Measurements from ENCODE around the gene REM2.

DNA sequence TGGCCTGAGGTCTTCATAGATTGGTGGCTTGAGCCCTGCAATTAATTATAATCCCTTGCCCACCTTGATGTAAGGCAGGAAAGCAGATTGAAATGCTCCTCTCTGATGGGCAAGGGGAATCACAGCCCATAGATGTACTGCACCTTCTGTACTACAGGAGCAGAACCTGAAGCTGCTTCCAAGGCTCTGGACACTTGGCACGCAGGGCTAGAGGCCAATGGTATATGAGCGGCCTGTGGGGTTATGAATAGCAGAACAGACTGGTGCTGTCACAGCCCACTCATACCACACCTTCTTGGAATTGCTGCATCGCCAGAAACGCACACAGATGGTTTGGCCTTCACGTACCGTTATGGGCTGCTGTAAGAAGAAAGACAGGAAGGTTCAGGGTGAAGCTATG is 37.7 kb downstream of the REM2 start:
- TF ChIP-seq, protein P1, sequence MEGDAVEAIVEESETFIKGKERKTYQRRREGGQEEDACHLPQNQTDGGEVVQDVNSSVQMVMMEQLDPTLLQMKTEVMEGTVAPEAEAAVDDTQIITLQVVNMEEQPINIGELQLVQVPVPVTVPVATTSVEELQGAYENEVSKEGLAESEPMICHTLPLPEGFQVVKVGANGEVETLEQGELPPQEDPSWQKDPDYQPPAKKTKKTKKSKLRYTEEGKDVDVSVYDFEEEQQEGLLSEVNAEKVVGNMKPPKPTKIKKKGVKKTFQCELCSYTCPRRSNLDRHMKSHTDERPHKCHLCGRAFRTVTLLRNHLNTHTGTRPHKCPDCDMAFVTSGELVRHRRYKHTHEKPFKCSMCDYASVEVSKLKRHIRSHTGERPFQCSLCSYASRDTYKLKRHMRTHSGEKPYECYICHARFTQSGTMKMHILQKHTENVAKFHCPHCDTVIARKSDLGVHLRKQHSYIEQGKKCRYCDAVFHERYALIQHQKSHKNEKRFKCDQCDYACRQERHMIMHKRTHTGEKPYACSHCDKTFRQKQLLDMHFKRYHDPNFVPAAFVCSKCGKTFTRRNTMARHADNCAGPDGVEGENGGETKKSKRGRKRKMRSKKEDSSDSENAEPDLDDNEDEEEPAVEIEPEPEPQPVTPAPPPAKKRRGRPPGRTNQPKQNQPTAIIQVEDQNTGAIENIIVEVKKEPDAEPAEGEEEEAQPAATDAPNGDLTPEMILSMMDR (IDR thresholded peaks at IDR 0.05) = no peak
- no peak for TF ChIP-seq ZFX (IDR thresholded peaks at IDR 0.05; ENCODE audit: borderline replicate concordance)
